Adipose tissue (tissue), 3 donors: ENCODE measurements around the gene ANKRD49. TPM values are rescaled to one million over a fixed set of nuclear protein-coding genes. Genes with fewer than 3 reads are reported as not detected.

Source experiments
- H3K27ac ChIP-seq: one replicate; pipeline ENCODE4 v1.5.1; 2013; ENCODE audit warnings: low read depth, low read length
- WGBS, 3 donors: extraction: QIAGEN DNeasy Blood & Tissue Kit; methylation state at CpG; one replicate each; pipeline ENCODE4 v1.1.7; 2013; 5-methylcytosine and 5-hydroxymethylcytosine counted together
- polyA plus RNA-seq, 3 donors: library from polyadenylated mRNA; stranded (reverse); fragments of 200-250 nt; gene quantifications; one replicate each; pipeline ENCODE4 v1.2.3, GENCODE V29; 2013
- donor health status: healthy with polysubstance abuse.
- donor health status: Bipolar disorder and iron deficiency.
- donor health status: healthy.

Gene ANKRD49
- polyA plus RNA-seq, 3 donors, result 8.0 to 10.9 (median 8.7) TPM

DNA sequence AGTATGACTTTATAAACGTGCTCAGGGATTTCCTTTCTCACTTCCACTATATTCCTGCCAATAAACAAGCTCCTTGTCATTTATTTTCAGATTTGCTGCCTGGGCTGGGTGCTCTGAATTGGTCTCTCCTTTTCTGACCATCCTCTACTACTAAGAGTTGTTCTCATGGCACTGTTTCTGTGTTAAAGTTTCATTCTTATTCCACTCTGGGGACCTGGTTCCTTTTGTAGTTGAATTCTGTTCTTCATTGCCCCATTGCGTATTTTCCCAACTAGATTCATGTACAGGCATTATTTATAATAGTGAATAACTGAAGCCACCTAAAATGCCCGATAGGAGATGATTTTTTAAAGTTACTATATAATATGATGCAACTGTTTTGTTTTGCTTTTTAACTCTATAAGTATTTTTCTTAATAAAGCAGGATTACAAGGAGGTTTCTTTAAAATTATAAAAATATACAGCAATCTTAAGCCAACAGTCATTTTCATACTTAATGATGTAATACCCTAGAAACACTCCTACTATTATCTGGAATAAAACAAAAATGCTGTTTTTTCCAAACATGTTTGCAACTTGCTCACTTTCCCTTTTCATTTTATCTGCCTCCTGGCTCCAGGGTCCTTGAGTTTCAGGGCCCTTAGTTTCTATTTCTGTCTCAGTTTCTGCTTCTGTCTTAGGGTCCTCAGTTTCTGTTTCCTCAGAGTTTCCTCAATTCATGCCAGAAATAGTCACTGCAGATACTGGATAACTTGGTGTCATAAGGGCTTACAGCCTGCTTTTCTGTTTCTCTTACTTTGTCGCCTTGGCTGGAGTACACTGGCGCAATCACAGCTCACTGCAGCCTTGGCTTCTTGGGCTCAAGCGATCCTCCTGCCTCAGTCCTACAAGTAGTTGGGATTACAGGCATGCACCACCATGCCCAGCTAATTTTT, 40.2 kb downstream of the ANKRD49 start:
- H3K27ac ChIP-seq, result no peak overlapping the region
- 50 to 72% (median 50%) methylated on average over 6 of the region's 6 CpGs for WGBS, 3 donors

DNA sequence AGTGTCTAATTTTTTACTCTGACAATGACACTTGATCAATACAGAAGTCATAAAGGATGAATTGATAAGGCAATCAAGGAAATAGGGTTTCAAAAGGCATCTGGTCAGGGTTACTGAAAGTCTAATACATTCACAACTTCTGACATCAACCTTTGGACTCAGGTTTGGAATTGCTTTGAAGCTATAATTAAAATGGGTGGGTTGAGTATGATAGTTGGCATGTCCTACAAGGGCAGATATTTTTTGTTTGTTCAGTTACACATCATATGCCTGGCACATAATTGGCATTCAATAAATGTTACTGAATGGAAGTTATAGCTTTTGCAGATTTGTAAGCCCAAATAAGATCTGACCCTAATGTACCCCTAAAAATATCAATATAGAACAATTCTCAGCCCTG, 42.6 kb downstream of the ANKRD49 start:
- H3K27ac ChIP-seq, result no peak overlapping the region

DNA sequence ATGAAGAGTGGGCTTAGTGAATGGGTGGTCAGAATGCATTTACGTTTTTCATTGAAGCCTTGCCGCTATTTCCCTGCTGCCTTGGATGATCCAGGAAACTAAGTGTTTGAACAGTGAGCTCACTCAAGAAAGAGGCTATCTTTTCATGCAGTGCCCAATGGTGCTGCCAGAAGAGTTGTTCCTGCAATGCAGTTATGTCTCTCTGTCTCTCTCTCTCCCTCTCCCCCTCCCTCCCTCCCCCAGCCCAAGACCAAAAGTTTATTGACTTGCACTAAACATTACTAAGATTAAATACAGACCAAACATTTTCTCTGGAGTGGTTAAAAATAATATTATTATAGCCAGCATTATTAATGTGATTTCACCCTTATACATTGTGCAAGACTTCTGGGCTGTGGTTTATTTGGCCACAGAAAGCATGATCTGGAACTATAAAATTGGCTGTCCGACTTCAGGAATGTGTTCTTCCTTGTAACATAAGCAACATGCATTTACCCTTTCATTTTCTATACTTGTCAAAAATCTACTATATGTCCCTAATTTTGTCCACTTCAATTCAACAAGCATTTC, 43.3 kb downstream of the ANKRD49 start:
- 46 to 63% (median 52%) methylated on average over 3 of the region's 3 CpGs for WGBS, 3 donors
- H3K27ac ChIP-seq, result no peak overlapping the region

DNA sequence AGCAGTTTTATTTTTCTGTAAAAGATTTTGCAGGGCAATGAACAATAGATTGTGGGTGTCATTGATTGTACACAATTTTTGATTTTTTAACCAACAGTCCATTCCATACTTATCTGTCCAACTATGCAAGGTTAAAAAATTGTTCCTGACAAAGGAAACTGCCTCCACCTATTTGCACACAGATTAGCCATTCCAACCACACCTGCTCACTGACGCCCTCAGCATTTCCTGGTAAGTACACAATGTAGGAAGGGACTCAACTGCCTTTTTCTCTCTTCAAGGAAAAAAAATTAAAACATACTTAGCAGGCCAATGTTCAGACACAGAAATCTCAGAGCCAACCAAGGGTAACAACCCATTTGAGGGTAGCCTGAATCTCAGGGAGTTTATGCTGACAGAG, 45.6 kb downstream of the ANKRD49 start:
- 32 to 65% (median 33%) methylated on average over 1 of the region's 1 CpG for WGBS, 3 donors
- no peak overlapping the region for H3K27ac ChIP-seq

DNA sequence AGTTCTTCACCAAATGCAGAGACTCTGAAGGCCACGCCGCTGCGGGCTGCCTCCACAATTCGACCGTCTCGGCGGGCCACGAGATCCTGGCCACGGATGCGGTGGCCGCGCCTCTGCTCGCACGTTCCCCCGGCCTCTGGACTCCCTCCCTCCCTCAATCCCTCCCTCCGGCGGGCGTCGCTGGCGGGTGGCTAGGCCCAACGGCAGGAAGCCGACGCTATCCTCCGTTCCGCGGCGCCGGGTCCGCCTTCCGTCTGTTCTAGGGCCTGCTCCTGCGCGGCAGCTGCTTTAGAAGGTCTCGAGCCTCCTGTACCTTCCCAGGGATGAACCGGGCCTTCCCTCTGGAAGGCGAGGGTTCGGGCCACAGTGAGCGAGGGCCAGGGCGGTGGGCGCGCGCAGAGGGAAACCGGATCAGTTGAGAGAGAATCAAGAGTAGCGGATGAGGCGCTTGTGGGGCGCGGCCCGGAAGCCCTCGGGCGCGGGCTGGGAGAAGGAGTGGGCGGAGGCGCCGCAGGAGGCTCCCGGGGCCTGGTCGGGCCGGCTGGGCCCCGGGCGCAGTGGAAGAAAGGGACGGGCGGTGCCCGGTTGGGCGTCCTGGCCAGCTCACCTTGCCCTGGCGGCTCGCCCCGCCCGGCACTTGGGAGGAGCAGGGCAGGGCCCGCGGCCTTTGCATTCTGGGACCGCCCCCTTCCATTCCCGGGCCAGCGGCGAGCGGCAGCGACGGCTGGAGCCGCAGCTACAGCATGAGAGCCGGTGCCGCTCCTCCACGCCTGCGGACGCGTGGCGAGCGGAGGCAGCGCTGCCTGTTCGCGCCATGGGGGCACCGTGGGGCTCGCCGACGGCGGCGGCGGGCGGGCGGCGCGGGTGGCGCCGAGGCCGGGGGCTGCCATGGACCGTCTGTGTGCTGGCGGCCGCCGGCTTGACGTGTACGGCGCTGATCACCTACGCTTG, 50.2 kb downstream of the ANKRD49 start, which contains the start of gene FUT4:
TSS of gene FUT4 (plus strand) at position 227 of the 951 bp plus-strand sequence. CDS start at position 440, 213 bp downstream.
- H3K27ac ChIP-seq, result peak within 1 kb of the TSS; percentile 75
- WGBS, 3 donors, result 0 to 1% (median 1%) methylated on average over 84 to 109 of the region's 109 CpGs

DNA sequence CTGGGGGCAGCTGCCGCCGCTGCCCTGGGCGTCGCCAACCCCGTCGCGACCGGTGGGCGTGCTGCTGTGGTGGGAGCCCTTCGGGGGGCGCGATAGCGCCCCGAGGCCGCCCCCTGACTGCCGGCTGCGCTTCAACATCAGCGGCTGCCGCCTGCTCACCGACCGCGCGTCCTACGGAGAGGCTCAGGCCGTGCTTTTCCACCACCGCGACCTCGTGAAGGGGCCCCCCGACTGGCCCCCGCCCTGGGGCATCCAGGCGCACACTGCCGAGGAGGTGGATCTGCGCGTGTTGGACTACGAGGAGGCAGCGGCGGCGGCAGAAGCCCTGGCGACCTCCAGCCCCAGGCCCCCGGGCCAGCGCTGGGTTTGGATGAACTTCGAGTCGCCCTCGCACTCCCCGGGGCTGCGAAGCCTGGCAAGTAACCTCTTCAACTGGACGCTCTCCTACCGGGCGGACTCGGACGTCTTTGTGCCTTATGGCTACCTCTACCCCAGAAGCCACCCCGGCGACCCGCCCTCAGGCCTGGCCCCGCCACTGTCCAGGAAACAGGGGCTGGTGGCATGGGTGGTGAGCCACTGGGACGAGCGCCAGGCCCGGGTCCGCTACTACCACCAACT, 51.0 kb downstream of the ANKRD49 start:
- H3K27ac ChIP-seq, result peak overlapping the region; percentile 75
- WGBS, 3 donors, result 7 to 13% (median 13%) methylated on average over 53 to 59 of the region's 59 CpGs

DNA sequence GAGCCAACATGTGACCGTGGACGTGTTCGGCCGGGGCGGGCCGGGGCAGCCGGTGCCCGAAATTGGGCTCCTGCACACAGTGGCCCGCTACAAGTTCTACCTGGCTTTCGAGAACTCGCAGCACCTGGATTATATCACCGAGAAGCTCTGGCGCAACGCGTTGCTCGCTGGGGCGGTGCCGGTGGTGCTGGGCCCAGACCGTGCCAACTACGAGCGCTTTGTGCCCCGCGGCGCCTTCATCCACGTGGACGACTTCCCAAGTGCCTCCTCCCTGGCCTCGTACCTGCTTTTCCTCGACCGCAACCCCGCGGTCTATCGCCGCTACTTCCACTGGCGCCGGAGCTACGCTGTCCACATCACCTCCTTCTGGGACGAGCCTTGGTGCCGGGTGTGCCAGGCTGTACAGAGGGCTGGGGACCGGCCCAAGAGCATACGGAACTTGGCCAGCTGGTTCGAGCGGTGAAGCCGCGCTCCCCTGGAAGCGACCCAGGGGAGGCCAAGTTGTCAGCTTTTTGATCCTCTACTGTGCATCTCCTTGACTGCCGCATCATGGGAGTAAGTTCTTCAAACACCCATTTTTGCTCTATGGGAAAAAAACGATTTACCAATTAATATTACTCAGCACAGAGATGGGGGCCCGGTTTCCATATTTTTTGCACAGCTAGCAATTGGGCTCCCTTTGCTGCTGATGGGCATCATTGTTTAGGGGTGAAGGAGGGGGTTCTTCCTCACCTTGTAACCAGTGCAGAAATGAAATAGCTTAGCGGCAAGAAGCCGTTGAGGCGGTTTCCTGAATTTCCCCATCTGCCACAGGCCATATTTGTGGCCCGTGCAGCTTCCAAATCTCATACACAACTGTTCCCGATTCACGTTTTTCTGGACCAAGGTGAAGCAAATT, 51.7 kb downstream of the ANKRD49 start:
- 45 to 52% (median 50%) methylated on average over 53 to 54 of the region's 54 CpGs for WGBS, 3 donors
- H3K27ac ChIP-seq, result peak overlapping the region; percentile 75

DNA sequence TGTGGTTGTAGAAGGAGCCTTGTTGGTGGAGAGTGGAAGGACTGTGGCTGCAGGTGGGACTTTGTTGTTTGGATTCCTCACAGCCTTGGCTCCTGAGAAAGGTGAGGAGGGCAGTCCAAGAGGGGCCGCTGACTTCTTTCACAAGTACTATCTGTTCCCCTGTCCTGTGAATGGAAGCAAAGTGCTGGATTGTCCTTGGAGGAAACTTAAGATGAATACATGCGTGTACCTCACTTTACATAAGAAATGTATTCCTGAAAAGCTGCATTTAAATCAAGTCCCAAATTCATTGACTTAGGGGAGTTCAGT, 52.3 kb downstream of the ANKRD49 start:
- 29 to 69% (median 60%) methylated on average over 2 of the region's 2 CpGs for WGBS, 3 donors
- H3K27ac ChIP-seq, result no peak overlapping the region

DNA sequence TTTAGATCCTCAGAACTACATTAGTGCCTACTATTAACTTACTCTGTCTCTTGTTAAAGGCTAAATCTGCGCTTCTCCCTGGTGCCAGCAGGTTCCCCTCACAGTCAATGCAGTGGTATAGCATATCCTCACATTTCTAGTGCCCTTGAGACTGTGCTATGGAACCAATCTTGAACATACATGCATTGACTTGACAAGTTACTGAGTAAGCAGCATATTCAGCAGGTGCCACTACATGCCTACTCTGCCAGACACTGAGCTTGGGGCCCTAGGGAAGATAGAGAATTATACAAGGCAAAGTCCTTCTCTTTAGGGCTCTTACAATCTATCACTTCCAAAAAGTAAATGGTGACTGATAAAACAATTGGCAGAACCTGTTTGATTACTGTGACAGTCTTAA, 53.1 kb downstream of the ANKRD49 start:
- no peak overlapping the region for H3K27ac ChIP-seq
- 42 to 80% (median 73%) methylated on average over 1 of the region's 1 CpG for WGBS, 3 donors

DNA sequence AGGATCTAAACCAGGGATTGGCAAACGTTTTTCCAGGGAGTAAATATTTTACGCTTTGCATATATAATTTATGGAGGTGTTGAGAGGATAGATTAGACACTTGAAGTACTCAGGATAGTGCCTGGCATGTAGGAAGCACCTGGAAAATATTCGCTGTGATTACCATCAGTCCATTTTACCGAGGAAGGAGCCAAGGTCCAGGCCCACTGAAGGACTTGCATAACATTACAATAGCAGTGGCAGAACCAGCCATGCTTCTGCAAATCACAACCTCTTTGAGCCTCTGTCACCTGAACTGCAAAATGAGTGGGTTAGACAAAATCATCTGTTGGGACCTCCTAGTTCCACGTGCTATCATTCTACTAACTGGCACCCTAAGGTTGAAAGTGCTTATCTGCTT, 55.4 kb downstream of the ANKRD49 start:
- 50 to 57% (median 53%) methylated on average over 5 of the region's 5 CpGs for WGBS, 3 donors
- no peak overlapping the region for H3K27ac ChIP-seq

Other genes starting within 250 kb of the ANKRD49 start
- gene IZUMO1R, start 189.4 kb upstream of the ANKRD49 start, polyA plus RNA-seq, result not detected
- under 1 TPM; 0.01 to 0.56 (median 0.03) TPM for gene GPR83, start 92.6 kb upstream of the ANKRD49 start, polyA plus RNA-seq
- 1 to 10 TPM; 3.9 to 7.0 (median 4.4) TPM for gene MRE11, start 140 bp upstream of the ANKRD49 start, polyA plus RNA-seq
- gene C11orf97, start 18.5 kb downstream of the ANKRD49 start, polyA plus RNA-seq, result not detected
- gene FUT4, start 49.9 kb downstream of the ANKRD49 start, polyA plus RNA-seq, result 1 to 10 TPM; 1.5 to 2.7 (median 2.5) TPM
- 1 to 10 TPM; 1.3 to 5.7 (median 2.9) TPM for gene PIWIL4, start 73.4 kb downstream of the ANKRD49 start, polyA plus RNA-seq